GM18861 (cell line): ENCODE data around the gene ATXN2L.
"Not testable (repeated sequence)": the region's sequence is repeated elsewhere in the genome, so short reads cannot be mapped to it uniquely, and the experiment has no call there.

ENCODE experiments used
- ATAC-seq: cut with Tn5 transposase; IDR thresholded peaks from one replicate; pipeline ENCODE4 v1.9.1; 2021; ENCODE audit not compliant: unreplicated experiment

Gene ATXN2L

DNA sequence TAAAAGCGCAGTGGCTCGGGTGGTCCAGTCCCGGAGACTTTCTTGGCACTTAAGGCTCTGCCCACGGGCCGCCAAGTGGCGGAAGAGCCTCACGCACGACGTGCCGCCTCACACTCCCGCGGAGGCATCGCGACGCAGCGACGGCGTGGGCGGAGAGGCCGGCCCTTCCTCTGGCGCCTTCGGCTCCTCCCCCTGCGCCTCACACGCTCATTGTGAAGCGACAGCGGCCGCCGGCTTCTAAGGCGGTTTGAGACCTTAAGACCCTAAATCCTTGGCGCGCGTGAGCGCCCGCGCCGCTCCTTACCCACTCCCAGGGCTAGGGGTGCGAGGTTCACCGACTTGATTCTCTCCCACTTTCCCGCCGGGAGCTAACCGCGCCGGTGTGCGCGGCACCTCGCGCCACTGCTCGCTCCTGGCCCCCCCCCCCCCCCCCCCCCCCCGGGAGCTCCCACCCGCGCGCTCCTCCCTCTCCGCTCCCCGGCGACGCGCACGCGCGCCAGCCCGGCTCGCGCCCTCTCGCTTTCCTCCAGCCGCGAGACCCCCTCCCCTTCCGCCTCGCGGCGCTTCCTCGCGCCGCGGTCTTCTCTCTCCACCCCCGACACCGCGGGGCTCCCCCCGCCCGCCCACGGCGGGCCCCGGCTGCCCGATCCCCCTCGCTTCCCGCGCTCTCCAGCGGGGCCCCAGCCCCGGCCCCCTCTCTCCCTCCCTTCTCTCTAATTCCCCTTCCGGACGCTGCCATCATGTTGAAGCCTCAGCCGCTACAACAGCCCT lies at the start of gene ATXN2L:
TSS of gene ATXN2L (plus strand) at position 480 of the 771 bp plus-strand sequence. CDS start at position 741, 261 bp downstream.
- ATAC-seq: peak; percentile 58

DNA sequence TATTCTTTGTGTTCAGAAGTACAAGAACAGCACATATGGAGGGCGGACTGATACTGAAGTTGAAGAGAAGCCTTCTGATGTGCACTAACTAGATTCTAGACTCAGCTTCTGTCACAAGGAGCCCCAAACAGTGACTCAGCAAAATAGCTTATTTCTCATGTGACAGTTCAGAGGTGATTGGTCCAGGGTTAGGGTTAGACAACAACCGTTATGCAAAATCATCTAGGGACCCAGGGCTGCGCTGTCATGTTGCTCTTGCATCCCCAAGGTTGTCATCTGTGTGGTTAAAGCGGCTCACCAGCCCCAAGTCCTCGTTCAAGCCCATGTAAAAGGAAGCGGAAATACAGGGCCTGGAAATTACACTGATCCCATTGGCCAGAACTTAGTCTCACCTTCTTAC lies 41.1 kb upstream of the ATXN2L start:
- ATAC-seq: not testable (repeated sequence)

- ATAC-seq: not testable (repeated sequence)
Observed at GRCh38 chr16:28782357-28782756, 40.4 kb upstream of the ATXN2L start.

DNA sequence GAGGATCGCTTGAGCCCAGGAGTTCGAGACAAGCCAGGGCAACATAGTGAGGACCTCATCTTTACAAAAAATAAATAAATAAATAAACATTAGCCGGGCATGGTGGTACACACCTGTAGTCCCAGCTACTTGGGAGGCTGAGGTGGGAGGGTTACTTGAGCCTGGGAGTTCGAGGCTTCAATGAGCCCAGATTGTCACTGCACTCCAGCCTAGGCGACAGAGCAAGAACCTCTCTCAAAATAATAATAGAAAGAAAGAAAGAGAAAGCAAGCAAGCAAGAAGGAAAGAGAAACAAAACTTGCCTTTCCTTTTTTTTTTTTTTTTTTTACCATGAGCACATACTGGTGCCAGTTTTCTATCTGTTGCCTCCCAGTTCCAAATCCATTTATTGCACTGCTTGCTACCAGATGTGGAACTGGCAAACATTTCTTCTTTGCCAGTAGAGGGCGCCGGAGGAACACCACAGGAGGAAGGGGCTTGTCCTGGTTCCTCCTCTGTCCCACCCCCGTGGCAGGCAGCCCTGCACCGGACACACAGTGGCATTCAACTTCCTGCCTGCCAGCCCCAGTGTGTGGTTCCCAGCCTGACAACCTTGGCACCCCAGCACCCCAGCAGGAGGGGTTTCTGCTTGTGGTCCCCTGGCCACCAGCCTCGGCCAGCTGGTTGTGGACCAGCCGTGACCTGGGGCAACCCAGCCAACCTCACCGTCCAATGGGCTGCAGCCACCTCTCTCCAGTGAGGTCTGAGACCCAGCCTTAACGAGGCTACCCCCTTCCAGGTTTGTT lies 20.4 kb upstream of the ATXN2L start:
- peak; percentile 49 for ATAC-seq

DNA sequence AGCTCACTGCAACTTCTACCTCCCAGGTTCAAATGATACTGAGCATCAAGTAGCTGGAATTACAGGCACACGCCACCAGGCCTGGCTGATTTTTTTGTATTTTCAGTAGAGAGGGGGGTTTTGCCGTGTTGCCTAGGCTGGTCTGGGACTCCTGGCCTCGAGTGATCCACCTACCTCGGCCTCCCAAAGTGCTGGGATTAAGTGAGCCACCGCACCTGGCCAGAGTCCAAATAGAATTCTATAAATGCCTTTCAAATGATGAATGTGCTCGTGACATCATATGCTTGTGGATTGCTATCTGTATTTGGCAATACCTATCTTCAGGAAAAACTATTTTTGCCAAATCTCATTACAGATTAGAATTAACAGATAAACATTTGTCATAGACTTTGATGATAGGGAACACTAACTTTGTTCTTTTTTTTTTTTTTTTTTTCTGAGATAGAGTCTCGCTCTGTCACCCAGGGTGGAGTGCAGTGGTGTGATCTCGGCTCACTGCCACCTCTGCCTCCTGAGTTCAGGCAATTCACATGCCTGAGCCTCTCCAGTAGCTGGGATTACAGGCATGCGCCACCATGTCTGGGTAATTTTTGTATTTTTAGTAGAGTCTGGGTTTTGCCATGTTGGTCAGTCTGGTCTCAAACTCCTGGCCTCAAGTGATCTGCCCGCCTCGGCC lies 15.2 kb upstream of the ATXN2L start:
- not testable (repeated sequence) for ATAC-seq

- ATAC-seq: no peak
Observed at GRCh38 chr16:28820016-28820415, 2.8 kb upstream of the ATXN2L start.

- ATAC-seq: not testable (repeated sequence)
Observed at GRCh38 chr16:28820546-28820945, 2.3 kb upstream of the ATXN2L start.

- ATAC-seq: no peak
Observed at GRCh38 chr16:28821874-28822519, 802 bp upstream of the ATXN2L start.

DNA sequence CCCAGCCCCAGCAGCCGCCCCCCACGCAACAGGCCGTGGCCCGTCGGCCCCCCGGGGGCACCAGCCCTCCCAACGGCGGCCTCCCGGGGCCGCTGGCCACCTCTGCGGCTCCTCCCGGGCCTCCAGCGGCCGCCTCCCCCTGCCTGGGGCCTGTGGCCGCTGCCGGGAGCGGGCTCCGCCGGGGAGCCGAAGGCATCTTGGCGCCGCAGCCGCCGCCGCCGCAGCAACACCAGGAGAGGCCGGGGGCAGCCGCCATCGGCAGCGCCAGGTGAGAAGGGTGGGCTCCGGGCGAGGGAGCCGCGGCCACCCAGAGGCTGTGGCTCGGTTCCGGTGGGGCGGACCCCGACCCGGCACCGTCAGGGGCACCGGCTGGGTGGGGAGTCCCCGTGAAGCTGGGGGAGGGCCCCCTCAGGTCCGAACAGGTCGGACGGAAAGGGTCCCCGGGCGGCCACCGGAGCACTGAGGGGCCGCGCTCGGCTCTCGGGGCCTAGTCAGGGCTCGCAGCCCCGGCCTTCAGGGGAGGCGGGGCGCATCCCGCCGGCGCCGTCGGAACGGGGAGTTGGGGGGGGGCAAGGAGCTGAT lies 583 bp downstream of the ATXN2L start:
- ATAC-seq: peak; percentile 18

GRCh38 chr16:28823873-28824716 lies 1.3 kb downstream of the ATXN2L start:
- ATAC-seq: peak; percentile 36

DNA sequence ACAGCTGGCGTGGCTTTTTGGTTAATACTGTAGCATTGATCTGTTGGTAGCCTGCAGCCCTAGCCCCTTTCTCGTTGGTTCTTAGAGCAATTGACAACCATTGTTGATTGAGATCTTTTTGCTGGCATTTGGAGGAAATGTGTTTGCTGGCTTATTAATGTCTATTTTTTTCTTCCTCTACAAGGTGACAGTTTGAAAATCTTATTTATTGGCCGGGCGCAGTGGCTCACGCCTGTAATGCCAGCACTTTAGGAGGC lies 1.8 kb downstream of the ATXN2L start:
- ATAC-seq: no peak

GRCh38 chr16:28826141-28826540 lies 3.3 kb downstream of the ATXN2L start:
- ATAC-seq: no peak

GRCh38 chr16:28829747-28830146 lies 6.9 kb downstream of the ATXN2L start:
- no peak for ATAC-seq

- no peak for ATAC-seq
Observed at GRCh38 chr16:28830531-28830930, 7.7 kb downstream of the ATXN2L start.

- ATAC-seq: no peak
Observed at GRCh38 chr16:28834349-28834748, 11.6 kb downstream of the ATXN2L start.

DNA sequence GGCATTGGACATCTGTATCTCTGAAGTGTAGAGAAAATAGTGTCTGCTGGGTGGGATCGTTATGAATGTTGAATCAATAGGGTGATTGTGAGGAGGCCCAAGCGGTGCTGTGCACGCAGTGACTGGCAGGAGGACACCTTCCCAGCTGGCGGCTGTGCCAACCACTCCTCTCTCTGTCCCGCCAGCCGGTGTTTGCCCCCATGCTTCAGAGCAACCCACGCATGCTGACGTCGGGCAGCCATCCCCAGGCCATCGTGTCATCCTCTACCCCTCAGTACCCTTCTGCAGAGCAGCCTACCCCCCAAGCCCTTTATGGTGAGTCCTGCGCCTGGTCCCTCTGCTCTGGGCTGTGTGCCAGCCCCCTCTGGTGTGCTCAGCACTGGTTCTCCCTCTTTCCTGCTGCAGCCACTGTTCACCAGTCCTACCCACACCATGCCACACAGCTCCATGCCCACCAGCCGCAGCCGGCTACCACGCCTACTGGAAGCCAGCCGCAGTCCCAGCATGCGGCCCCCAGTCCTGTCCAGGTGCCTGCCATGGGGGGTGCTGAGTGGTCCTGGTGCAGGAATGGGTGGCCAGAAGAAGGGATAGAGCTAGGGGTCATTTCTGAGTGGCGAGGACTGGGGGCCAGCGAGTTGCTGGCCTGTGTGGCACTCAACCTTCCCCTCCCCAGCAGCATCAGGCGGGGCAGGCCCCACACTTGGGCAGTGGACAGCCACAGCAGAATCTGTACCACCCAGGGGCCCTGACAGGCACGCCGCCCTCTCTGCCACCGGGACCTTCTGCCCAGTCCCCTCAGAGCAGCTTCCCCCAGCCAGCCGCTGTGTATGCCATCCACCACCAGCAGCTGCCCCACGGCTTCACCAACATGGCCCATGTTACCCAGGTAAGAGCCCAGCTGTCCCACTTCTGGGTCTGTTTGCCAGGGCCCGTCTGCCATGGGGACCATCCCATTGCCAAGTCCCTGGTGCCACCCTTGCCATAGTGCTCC lies 12.4 kb downstream of the ATXN2L start:
- no peak for ATAC-seq

DNA sequence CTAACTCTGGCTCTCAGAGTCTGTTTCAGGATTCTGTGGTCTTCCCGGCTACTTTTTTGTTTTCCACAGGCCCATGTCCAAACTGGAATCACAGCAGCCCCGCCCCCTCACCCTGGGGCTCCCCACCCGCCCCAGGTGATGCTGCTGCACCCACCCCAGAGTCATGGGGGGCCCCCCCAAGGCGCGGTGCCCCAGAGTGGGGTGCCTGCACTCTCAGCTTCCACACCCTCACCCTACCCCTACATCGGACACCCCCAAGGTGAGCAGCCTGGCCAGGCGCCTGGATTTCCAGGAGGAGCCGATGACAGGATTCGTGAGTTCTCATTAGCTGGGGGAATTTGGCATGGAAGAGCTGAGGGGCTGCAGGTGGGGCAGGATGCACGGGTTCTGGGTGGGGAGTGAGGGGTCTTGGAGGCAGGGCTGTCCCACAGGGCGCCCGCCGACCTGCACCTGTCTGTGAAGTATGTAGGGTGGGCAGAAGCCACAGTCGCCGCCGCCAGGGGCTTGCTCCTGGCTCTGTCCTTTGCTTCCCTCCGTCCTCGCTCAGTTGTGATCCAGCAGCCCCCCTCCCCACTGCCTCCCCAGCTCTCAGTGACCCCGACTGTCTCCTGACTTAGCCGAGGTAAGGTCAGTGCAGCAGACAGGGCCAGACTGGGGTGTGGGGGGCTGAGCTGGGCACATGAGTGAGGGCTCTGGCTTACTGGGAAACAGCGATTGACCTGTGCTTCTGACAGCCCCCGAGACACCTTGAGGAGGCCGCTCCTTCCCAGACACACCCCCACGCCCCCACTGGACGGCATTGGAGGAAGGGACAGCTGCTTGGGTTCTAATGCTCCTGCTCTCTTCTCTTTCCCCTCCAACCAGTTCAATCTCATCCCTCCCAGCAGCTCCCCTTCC lies 13.3 kb downstream of the ATXN2L start:
- no peak for ATAC-seq

- no peak for ATAC-seq
Observed at GRCh38 chr16:28836761-28837064, 13.9 kb downstream of the ATXN2L start.
